HPDE6-E6E7 (cell line): ENCODE data around the gene ZNF516.

Source experiments
- DNase-seq: peaks from one replicate; pipeline ENCODE4 v3.0.0; 2011; ENCODE audit warnings: missing footprints; ENCODE audit errors: extremely low spot score

Gene ZNF516

GRCh38 chr18:76421685-76422078 is 73.4 kb downstream of the ZNF516 start:
- DNase-seq, result no peak

GRCh38 chr18:76420898-76421684 is 74.0 kb downstream of the ZNF516 start:
- DNase-seq, result no peak

- no peak for DNase-seq
Observed at GRCh38 chr18:76419811-76420210, 75.2 kb downstream of the ZNF516 start.

- DNase-seq, result no peak
Observed at GRCh38 chr18:76416911-76417310, 78.1 kb downstream of the ZNF516 start.

GRCh38 chr18:76414936-76415621 is 80.0 kb downstream of the ZNF516 start:
- no peak for DNase-seq

- no peak for DNase-seq
Observed at GRCh38 chr18:76412818-76413565, 82.0 kb downstream of the ZNF516 start.

GRCh38 chr18:76412010-76412817 is 82.8 kb downstream of the ZNF516 start:
- no peak for DNase-seq

GRCh38 chr18:76410660-76411417 is 84.2 kb downstream of the ZNF516 start:
- no peak for DNase-seq

- no peak for DNase-seq
Observed at GRCh38 chr18:76410033-76410432, 85.0 kb downstream of the ZNF516 start.

- no peak for DNase-seq
Observed at GRCh38 chr18:76408480-76409067, 86.5 kb downstream of the ZNF516 start.

GRCh38 chr18:76407681-76408080 is 87.4 kb downstream of the ZNF516 start:
- no peak for DNase-seq

GRCh38 chr18:76406791-76407190 is 88.3 kb downstream of the ZNF516 start:
- no peak for DNase-seq

- DNase-seq, result no peak
Observed at GRCh38 chr18:76405681-76406356, 89.2 kb downstream of the ZNF516 start.

- no peak for DNase-seq
Observed at GRCh38 chr18:76405280-76405679, 89.8 kb downstream of the ZNF516 start.

- DNase-seq, result no peak
Observed at GRCh38 chr18:76404345-76404831, 90.7 kb downstream of the ZNF516 start.

GRCh38 chr18:76402026-76402990 is 92.7 kb downstream of the ZNF516 start:
- no peak for DNase-seq

- no peak for DNase-seq
Observed at GRCh38 chr18:76401498-76401897, 93.5 kb downstream of the ZNF516 start.

- no peak for DNase-seq
Observed at GRCh38 chr18:76399613-76400391, 95.2 kb downstream of the ZNF516 start.
